RWPE1 (cell line): ENCODE data around the gene RNF208.

ENCODE experiments used
- CTCF ChIA-PET: fragments of 350-600 bp; sonication (Branson Sonifier 250); formaldehyde crosslinking; extraction: SDS; loops from one replicate; lab custom pipeline; 2021; lab: Yijun Ruan, JAX
- POLR2A ChIA-PET: fragments of 400-600 bp; formaldehyde crosslinking; extraction: SDS; loops from one replicate; lab custom pipeline; 2020; ENCODE audit warnings: antibody characterized with exemption; ENCODE audit not compliant: low non-redundant PET; lab: Yijun Ruan, JAX
- DNase-seq: peaks from one replicate; pipeline ENCODE4 v3.0.0; 2012; ENCODE audit warnings: low spot score
- H3K27ac ChIP-seq: fragments of 450-650 bp; 2 replicates; pipeline ENCODE4 v1.5.1; 2017
- CTCF ChIP-seq: fragments of 450-650 bp; conservative IDR thresholded peaks from 2 replicates; pipeline ENCODE4 v1.5.1; 2017; ENCODE audit warnings: low read depth, mild to moderate bottlenecking

Gene RNF208

GRCh38 chr9:137215196-137215986 lies 6.6 kb downstream of the RNF208 start:
- ChIA-PET POLR2A (interaction anchor here (0.6 to 1.3 kb wide), 2 partner anchors 21 to 27 kb away, joined by 3 to 4 read pairs; partner anchors contain the start of genes ANAPC2 and SSNA1), CTCF (interaction anchor here (0.6 to 3.0 kb wide), 8 partner anchors 12 to 219 kb away, joined by 3 to 13 read pairs (median 3); partner anchors contain the start of gene RNF224)
- no peak for TF ChIP-seq CTCF
- no peak for DNase-seq
- peak overlapping the region; percentile 82 for H3K27ac ChIP-seq

- CTCF ChIA-PET, result interaction anchor here (0.6 to 1.9 kb wide), 6 partner anchors 9 to 95 kb away, joined by 3 to 4 read pairs (median 4); no protein-coding TSS in a partner anchor
- H3K27ac ChIP-seq, result peak overlapping the region; percentile 82
- POLR2A ChIA-PET, result no interaction called here
- DNase-seq, result no peak
- TF ChIP-seq CTCF, result no peak
These were observed 7.4 kb downstream of the RNF208 start for GRCh38 chr9:137214620-137215019.

GRCh38 chr9:137213160-137214060 lies 8.6 kb downstream of the RNF208 start:
- ChIA-PET CTCF (interaction anchor here (0.7 to 2.1 kb wide), 7 partner anchors 11 to 36 kb away, joined by 3 to 8 read pairs (median 4); no protein-coding TSS in a partner anchor), POLR2A (interaction anchor here (0.6 kb wide), 1 partner anchor 8 kb away, joined by 3 read pairs; the partner anchor contains the start of genes NDOR1 and TMEM203)
- TF ChIP-seq CTCF, result no peak; the same call in 1 of the 2 replicates
- H3K27ac ChIP-seq, result peak overlapping the region; percentile 82
- DNase-seq, result no peak

- H3K27ac ChIP-seq, result peak overlapping the region; percentile 82
- ChIA-PET POLR2A (no interaction called here), CTCF (interaction anchor here (1.4 to 2.1 kb wide), 2 partner anchors 22 to 24 kb away, joined by 4 to 8 read pairs; no protein-coding TSS in a partner anchor)
- TF ChIP-seq CTCF, result no peak
- no peak for DNase-seq
These were observed 9.5 kb downstream of the RNF208 start for GRCh38 chr9:137212520-137212919.

- TF ChIP-seq CTCF, result no peak
- peak overlapping the region; percentile 82 for H3K27ac ChIP-seq
- ChIA-PET POLR2A (no interaction called here), CTCF (interaction anchor here (2.1 kb wide), 1 partner anchor 25 kb away, joined by 8 read pairs; no protein-coding TSS in a partner anchor)
- no peak for DNase-seq
These were observed 10.5 kb downstream of the RNF208 start for GRCh38 chr9:137211532-137211931.

- CTCF ChIA-PET, result interaction anchor here (0.6 to 1.2 kb wide), 3 partner anchors 18 to 45 kb away, joined by 4 to 6 read pairs (median 5); partner anchors contain the start of gene CYSRT1
- POLR2A ChIA-PET, result interaction anchor here (1.3 kb wide), 1 partner anchor 17 kb away, joined by 5 read pairs; no protein-coding TSS in a partner anchor
- no peak for TF ChIP-seq CTCF
- DNase-seq, result no peak
- peak overlapping the region; percentile 80 for H3K27ac ChIP-seq
These were observed 15.4 kb downstream of the RNF208 start for GRCh38 chr9:137206602-137207001.
